Right cardiac atrium (tissue), 5 donors: ENCODE results near the gene DHX16. TPM values are rescaled to one million over a fixed set of nuclear protein-coding genes. Genes with fewer than 3 reads are reported as not detected.
"Not testable (repeated sequence)": the region's sequence is repeated elsewhere in the genome, so short reads cannot be mapped to it uniquely, and the experiment has no call there.

Source experiments
- ATAC-seq, 2 donors: fragments of 200-7000 bp; cut with Tn5 transposase; one replicate each; pipeline versions ENCODE4 v1.8.0 to v1.9.1; 2020; ENCODE audit warnings: moderate library complexity in 2 of 2, mild to moderate bottlenecking in 1 of 2
- DNase-seq, 3 donors: peaks; one replicate each; pipeline ENCODE4 v3.0.0-alpha.2; 2020
- H3K27ac ChIP-seq: one replicate; pipeline ENCODE4 v1.5.1; 2013; ENCODE audit warnings: mild to moderate bottlenecking, low read length, control low read depth, moderate library complexity
- H3K27me3 ChIP-seq: one replicate; pipeline ENCODE4 v1.6.1; 2013; ENCODE audit not compliant: control insufficient read depth, insufficient read depth
- H3K4me1 ChIP-seq: one replicate; pipeline ENCODE4 v1.6.1; 2013; ENCODE audit warnings: low read length; ENCODE audit not compliant: control insufficient read depth, insufficient read depth
- H3K4me3 ChIP-seq: one replicate; pipeline ENCODE4 v1.5.1; 2013; ENCODE audit warnings: low read length, control low read depth
- H3K9me3 ChIP-seq: one replicate; pipeline ENCODE4 v1.6.1; 2013; ENCODE audit warnings: low read length; ENCODE audit not compliant: control insufficient read depth
- WGBS: extraction: QIAGEN DNeasy Blood & Tissue Kit; methylation state at CpG from one replicate; pipeline ENCODE4 v1.1.7; 2013; 5-methylcytosine and 5-hydroxymethylcytosine counted together
- intact Hi-C, 4 donors: fragments of 100-400 bp; cut with DNase I; formaldehyde crosslinking; loops; one replicate each; pipeline versions ENCODE4 v1.11.0 to v1.14.0; 2022 to 2023
- polyA plus RNA-seq: library from polyadenylated mRNA; stranded (reverse); fragments of 200-250 nt; gene quantifications from one replicate; pipeline ENCODE4 v1.2.3, GENCODE V29; 2013
- total RNA-seq, 4 donors: library from RNA; stranded (reverse); fragmentation: NEBNext Ultra II Directional; extraction: Animal tissue kit (Norgen Biotek cat#: 25700); gene quantifications; one replicate each; pipeline ENCODE4 v1.2.1, GENCODE V29; 2021
- donor health status: healthy with polysubstance abuse.
- donor health status: DM: no; HTN: yes; CAD: no.
- donor health status: DM: no; HTN: no; CAD: no.
- donor health status: DM: no; HTN: yes; CAD: no; lungs with severe emphysema.
- donor health status: DM: yes; HTN: yes; CAD: no.

The DHX16 gene
- total and polyA plus RNA-seq, 5 donors = 17.0 to 23.4 (median 19.4) TPM

DNA sequence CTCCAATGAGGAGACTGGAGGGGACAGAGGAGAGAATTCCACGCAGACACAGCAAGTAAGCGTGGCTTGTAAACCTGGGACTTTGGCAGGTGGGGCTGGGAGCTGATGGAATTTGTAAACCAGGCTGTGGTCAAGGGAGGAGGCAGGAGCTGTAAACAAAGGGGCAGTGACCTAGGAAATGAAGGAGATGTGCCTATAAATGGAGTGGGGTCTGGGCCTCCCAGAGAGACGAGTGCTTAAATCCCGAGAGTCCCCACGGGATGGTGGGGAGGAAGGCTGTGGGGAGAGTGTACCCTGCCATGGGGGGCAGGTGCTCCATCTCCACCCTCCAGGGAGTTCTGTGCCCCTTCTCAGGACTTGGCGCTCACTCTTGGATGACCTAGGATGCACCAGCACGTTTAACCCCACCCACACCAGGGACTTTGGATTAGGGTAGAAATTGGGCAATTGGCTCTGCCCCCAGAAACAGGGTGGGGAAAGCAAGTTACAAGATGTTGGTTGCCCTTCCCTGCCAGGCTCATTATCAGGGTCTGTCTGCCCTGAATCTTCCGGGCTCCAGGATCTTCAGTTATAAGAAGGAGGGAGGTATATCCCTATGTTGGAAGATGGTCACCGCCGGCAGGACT lies 4.0 kb upstream of the DHX16 start:
- 81% methylated on average over 10 of the region's 10 CpGs for WGBS
- H3K27ac ChIP-seq = no peak overlapping the region

DNA sequence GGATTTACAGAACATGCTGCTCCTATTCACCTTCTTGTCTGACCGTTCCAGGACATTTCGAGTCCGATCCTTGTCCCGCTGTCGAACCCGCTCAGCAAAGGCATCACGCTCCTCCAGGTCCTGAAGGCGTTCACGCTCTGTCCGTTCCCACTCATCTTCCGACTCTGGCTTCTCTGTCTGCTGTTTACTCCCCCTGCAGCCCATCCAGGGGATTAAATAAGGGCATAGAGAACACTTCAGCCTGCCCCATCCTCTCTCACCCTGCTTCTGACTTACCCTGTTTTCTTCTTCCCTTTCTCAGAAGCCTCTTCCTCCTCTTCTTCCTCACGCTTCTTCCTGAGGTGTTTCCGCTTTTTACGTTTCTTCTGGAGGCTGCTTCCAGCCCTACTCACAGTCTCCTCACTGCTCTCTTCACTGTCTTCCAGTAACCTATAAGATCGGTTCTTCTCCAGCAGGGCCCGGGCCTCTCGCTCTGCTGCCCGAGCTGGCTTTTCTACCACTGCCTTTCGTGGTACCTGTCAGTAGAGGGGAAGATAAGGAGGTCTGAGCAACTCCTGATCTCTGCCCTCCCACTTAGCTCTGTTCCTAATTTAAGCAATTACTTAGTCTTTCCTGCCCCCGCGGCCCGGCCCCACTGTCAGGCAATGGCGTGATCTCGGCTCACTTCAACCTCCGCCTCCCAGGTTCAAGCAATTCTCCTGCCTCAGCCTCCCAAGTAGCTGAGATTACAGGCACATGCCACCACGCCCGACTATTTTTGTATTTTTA lies 1.9 kb downstream of the DHX16 start:
- ATAC-seq (no peak), DNase-seq (no peak)
- Histone ChIP-seq H3K9me3 (no peaks in the 10 kb centered on the region), H3K27ac (no peak overlapping the region), H3K4me1 (peaks cover 2% of the 10 kb centered on the region), H3K4me3 (no peak overlapping the region), H3K27me3 (no peaks in the 10 kb centered on the region)
- intact Hi-C loops = loop anchor here in 1 of 4 donors (10.0 kb wide), 1 partner anchor 414 kb away; no protein-coding TSS in a partner anchor
- 83% methylated on average over 27 of the region's 27 CpGs for WGBS

More for the DNA sequence above, 4.0 kb upstream of the DHX16 start:
- Histone ChIP-seq H3K27me3 (no peaks in the 10 kb centered on the region), H3K9me3 (no peaks in the 10 kb centered on the region), H3K4me1 (peaks cover 2% of the 10 kb centered on the region), H3K4me3 (no peak overlapping the region)
- DNase-seq (no peak), ATAC-seq (no peak)
- intact Hi-C loops = loop anchor here in 1 of 4 donors (10.0 kb wide), 1 partner anchor 408 kb away; no protein-coding TSS in a partner anchor

DNA sequence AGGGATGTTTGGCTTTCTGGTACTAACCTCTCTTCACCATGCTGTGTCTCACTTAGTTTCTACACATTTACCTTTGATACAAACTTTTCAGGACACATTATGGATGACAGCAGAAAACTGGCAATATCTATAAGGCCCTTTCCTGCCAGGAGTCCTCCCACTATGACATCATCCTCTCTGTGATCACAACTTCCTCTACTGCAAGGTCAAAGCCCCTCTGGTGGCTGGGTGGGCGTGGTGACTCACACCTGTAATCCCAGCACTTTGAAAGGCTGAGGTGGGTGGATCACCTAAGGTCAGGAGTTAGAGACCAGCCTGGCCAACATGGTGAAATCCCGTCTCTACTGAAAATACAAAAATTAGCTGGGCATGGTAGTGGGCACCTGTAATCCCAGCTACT lies 6.5 kb downstream of the DHX16 start:
- ATAC-seq, H3K27ac ChIP-seq, H3K27me3 ChIP-seq, H3K4me1 ChIP-seq, intact Hi-C loops, DNase-seq, H3K4me3 ChIP-seq, H3K9me3 ChIP-seq: not testable (repeated sequence)
- whole genome bisulfite sequencing = 88% methylated on average over 2 of the region's 2 CpGs

DNA sequence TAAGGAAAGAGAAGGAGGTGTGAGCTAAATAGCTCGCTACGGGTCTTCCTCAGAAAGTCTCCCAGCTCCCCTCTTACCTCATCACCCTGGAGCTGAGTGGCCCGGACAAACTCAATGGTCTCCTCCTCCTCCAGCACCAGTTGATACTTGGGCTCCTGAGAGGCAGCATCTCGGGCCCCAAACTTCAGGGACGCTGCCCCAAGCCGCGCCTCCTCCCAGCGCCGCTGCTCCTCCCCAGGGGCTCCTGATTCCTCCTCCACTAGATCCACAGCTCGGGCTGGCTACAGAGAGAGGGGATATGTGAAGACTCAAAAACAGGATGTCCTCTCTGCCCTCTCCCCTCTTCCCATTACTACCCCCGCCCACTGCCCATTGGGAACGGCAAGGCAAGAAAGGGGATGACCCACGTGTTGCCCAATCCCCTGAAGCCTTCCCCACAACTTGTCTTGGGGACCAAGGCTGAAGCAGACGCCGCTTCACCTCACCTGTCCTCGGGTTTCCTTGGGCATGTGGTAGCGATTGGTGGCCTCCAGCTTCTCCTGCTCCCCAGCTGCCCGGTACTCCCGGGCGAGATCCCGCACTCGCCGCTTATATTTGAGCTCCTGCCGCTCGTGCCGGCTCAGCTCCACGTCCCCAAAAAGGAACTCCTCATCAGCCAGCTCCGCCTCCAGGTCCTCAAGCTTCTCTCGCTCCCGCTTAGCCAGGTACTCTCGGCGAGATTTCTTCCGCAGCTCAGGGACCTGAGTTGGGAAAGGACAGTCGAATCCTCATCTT lies 7.6 kb downstream of the DHX16 start:
- H3K27ac ChIP-seq = no peak overlapping the region
- WGBS = 89% methylated on average over 34 of the region's 34 CpGs
- no peaks in the 10 kb centered on the region for H3K4me1 ChIP-seq
- no peaks in the 10 kb centered on the region for H3K9me3 ChIP-seq
- intact Hi-C loops = no loop called here
- DNase-seq (no peak), ATAC-seq (no peak)
- no peaks in the 10 kb centered on the region for H3K27me3 ChIP-seq
- H3K4me3 ChIP-seq = no peak overlapping the region

DNA sequence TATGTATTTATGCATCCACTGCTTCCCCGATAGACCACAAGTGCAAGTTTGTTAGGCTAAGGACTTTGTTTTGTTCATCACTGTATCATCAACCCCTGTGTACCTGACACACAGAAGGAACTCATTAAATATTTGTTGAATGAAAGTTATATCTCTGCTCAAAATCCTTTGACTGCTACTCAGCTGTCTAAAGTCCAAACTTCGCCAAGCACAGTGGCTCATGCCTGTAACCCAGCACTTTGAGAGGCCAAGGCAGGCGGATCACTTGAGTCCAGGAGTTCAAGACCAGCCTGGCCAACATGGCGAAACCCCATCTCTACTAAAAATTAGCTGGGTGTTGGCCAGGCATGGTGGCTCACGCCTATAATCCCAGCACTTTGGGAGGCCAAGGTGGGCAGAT lies 14.9 kb downstream of the DHX16 start:
- ATAC-seq, H3K9me3 ChIP-seq, H3K4me3 ChIP-seq, DNase-seq, H3K27me3 ChIP-seq, intact Hi-C loops, H3K4me1 ChIP-seq, H3K27ac ChIP-seq: not testable (repeated sequence)
- WGBS = 92% methylated on average over 5 of the region's 5 CpGs

DNA sequence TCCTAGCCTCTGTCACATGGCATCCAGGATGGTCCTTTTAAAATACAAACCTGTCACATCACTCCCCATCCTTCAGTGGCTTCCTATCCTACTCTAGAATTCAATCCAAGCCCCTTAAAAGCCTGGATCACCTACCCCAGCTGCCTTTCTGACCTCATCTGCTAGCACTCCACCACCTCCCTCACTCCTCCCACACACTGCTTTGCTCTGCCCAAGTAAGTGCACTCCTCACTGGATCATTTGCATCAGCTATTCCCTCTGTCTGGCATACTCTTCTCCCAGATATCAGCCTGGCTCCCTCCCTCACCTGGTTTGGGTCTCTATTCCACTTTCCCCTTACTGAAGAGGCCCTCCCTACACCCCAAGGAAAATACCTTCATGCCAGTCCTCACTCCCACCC lies 15.4 kb downstream of the DHX16 start:
- intact Hi-C loops = no loop called here
- ATAC-seq = no peak
- no peak overlapping the region for H3K27ac ChIP-seq

DNA sequence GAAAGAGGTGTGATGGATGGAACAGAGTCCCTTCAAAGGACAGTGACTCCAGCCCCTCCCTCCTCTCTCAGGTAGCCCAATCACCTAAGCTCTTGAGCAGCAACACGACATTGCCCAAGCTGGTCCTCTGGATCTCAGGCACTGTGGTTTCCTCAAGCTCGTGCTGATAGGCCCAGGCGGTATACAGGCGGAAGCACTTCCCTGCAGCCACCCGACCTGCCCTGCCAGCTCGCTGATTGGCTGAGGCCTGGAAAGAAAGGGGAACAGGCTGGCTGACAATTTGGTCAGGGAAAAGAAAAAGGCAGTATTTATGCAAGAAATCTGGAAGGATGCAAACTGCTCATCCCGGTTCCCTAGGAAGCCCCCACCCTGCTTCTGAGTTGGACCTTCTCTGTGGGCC lies 16.3 kb downstream of the DHX16 start:
- Histone ChIP-seq H3K9me3 (no peaks in the 10 kb centered on the region), H3K27ac (no peak overlapping the region), H3K4me1 (no peaks in the 10 kb centered on the region), H3K4me3 (no peak overlapping the region), H3K27me3 (no peaks in the 10 kb centered on the region)
- DNase-seq (peak in 1 of 3 donors; percentile 60), ATAC-seq (no peak)
- WGBS = 69% methylated on average over 7 of the region's 7 CpGs
- intact Hi-C loops = no loop called here

More for the DNA sequence above, 15.4 kb downstream of the DHX16 start:
- H3K27me3 ChIP-seq = no peaks in the 10 kb centered on the region
- no peaks in the 10 kb centered on the region for H3K4me1 ChIP-seq
- DNase-seq = no peak
- no peak overlapping the region for H3K4me3 ChIP-seq
- no peaks in the 10 kb centered on the region for H3K9me3 ChIP-seq

DNA sequence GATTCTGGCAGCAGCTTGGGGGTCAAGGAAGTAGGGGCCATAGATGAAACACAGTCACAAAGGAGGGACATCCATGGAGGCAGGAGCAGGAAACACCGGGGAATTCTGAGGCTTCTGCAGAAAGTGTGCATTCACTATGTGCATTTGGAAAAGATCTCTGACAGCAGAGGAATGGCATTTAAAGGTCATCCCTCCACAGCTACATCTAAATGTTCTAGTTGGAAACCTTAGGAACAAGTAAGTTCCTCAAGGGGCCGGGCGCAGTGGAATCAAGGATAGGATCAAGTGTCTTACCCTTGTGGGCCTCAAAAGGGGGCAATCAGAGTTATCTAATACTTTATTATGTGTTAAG lies 17.1 kb downstream of the DHX16 start:
- no peaks in the 10 kb centered on the region for H3K27me3 ChIP-seq
- H3K27ac ChIP-seq = no peak overlapping the region
- WGBS = 95% methylated on average over 3 of the region's 3 CpGs
- H3K9me3 ChIP-seq = no peaks in the 10 kb centered on the region
- no peak overlapping the region for H3K4me3 ChIP-seq
- intact Hi-C loops = no loop called here
- no peaks in the 10 kb centered on the region for H3K4me1 ChIP-seq
- no peak for ATAC-seq
- DNase-seq = no peak

DNA sequence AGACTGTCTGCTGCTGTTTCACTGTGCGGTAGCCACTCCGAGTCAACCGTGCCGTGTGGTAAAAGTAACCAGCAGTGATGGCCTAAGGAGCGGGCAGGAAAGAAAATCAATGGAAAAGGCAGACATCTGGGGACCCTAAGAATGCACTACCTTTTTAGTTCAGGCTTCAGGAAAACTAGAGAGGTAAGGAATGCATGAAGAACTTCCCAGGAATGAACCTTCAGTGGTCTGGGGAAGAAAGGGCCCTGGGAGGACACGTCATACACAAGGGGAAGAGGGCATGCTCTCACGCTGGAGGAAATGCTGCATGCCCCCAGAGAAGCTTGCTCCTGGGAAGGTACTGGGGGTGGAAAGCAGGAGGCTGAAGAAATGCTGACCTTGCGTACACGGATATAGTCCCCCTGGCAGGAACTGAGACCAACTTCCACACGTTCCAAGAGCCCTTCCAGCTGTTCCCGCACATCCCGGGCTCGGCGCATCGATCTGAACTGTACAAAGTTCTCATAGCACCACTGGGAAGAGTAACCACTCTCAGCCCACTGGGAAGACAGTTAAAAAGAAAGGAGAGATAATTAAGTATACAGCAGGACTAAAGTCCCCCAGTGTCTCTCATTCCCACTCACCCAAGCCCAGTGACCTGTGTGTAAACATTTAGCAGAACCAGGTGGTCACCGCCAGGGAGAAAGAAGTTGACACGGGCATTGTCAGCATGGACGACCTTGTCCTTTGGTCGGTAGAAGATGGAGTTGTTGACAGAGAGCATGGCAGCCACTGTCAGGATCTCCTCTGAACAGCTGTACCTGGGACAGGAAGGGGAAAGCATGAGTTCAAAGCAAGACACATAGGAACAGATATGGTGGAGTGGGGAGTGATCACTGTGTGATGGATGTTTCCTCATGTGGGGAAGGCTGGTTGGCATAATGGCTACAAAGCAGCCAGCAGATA lies 17.7 kb downstream of the DHX16 start:
- intact Hi-C loops = no loop called here
- H3K4me1 ChIP-seq = no peaks in the 10 kb centered on the region
- no peak for DNase-seq
- H3K4me3 ChIP-seq = no peak overlapping the region
- WGBS = 87% methylated on average over 19 of the region's 19 CpGs
- no peaks in the 10 kb centered on the region for H3K27me3 ChIP-seq
- no peaks in the 10 kb centered on the region for H3K9me3 ChIP-seq
- ATAC-seq = no peak
- H3K27ac ChIP-seq = no peak overlapping the region

DNA sequence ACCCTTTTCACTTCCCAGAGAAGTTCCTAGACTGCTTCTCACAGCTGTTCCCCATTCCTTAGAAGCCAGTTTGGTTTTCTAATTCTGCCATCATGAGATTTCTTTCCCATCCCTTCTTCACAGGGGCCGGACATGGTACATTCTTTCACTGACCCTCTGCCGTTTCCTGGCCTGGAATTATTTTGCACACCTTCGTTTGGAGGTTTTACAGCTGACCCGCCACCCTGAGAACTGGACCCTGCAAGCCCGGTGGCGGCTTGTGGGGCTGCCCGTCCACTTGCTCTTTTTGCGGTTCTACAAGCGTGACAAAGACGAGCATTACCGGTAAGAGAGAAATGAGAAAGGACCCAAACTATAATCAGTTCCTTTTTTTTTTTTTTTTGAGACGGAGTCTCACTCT lies 21.7 kb downstream of the DHX16 start:
- no peaks in the 10 kb centered on the region for H3K27me3 ChIP-seq
- intact Hi-C loops = no loop called here
- no peak for DNase-seq
- no peak overlapping the region for H3K27ac ChIP-seq
- no peaks in the 10 kb centered on the region for H3K4me1 ChIP-seq
- no peaks in the 10 kb centered on the region for H3K9me3 ChIP-seq
- H3K4me3 ChIP-seq = no peak overlapping the region
- WGBS = 90% methylated on average over 12 of the region's 12 CpGs
- no peak for ATAC-seq
